OCI-LY1 (cell line): ENCODE results near the gene SLC35G3.

Experiments used
- EZH2 ChIP-seq: fragments of 200-600 bp; sonication (generic), shearing (Covaris generic); IDR thresholded peaks from 2 replicates; pipeline ENCODE4 v1.8.0; 2017; ENCODE audit warnings: borderline replicate concordance, mixed run types, mild to moderate bottlenecking, antibody characterized with exemption, low read length, moderate library complexity, mixed read lengths
- TF ChIP-seq, protein P1 (sequence below): fragments of 200-600 bp; sonication (generic), shearing (Covaris generic); IDR thresholded peaks from 2 replicates; pipeline ENCODE4 v1.5.1; 2017; ENCODE audit warnings: mild to moderate bottlenecking, antibody characterized with exemption, low read length, moderate library complexity, mixed read lengths

DNA sequence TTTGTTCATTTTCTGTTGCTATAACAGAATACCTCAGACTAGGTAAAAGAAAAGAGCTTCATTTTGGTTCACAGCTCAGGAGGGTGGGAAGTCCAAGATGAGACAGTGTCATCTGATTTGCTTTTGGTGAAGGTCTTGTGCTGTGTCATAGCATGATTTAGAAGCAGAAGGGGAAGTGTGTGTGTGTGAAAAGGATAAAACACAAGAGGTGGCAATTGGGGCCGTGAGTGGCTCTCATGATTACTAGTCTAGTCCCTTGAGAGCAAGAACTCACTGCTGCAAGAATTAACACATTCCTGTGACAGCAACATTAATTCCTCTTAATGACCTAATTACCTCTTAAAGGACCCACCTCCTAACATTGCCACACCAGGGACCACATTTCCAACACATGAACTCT is 8.3 kb downstream of the SLC35G3 start:
- TF ChIP-seq, protein P1, sequence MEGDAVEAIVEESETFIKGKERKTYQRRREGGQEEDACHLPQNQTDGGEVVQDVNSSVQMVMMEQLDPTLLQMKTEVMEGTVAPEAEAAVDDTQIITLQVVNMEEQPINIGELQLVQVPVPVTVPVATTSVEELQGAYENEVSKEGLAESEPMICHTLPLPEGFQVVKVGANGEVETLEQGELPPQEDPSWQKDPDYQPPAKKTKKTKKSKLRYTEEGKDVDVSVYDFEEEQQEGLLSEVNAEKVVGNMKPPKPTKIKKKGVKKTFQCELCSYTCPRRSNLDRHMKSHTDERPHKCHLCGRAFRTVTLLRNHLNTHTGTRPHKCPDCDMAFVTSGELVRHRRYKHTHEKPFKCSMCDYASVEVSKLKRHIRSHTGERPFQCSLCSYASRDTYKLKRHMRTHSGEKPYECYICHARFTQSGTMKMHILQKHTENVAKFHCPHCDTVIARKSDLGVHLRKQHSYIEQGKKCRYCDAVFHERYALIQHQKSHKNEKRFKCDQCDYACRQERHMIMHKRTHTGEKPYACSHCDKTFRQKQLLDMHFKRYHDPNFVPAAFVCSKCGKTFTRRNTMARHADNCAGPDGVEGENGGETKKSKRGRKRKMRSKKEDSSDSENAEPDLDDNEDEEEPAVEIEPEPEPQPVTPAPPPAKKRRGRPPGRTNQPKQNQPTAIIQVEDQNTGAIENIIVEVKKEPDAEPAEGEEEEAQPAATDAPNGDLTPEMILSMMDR, result no peak
- TF ChIP-seq EZH2, result no peak
